Mesendoderm (in vitro differentiated cells): Measurements from ENCODE around the gene APOA4.
"Not testable (repeated sequence)": the region's sequence is repeated elsewhere in the genome, so short reads cannot be mapped to it uniquely, and the experiment has no call there.

Experiments used
- DNase-seq: peaks from one replicate; pipeline ENCODE4 v3.0.0; 2013
- H2AK5ac ChIP-seq: 2 replicates; pipeline ENCODE4 v1.6.1; 2013; ENCODE audit warnings: low read length, inconsistent platforms
- H2BK120ac ChIP-seq: 2 replicates; pipeline ENCODE4 v1.6.1; 2013; ENCODE audit warnings: low read depth, mild to moderate bottlenecking, low read length, moderate library complexity, mixed read lengths
- H2BK15ac ChIP-seq: replicated peaks from 2 replicates; pipeline ENCODE4 v1.6.1; 2013; ENCODE audit warnings: low read depth, mild to moderate bottlenecking, moderate library complexity
- H2BK5ac ChIP-seq: 2 replicates; pipeline ENCODE4 v1.6.1; 2013; ENCODE audit warnings: low read length, inconsistent platforms
- H3K18ac ChIP-seq: 2 replicates; pipeline ENCODE4 v1.6.1; 2013; ENCODE audit warnings: mild to moderate bottlenecking, low read length, mixed read lengths
- H3K23ac ChIP-seq: one replicate; pipeline ENCODE4 v1.6.1; 2013; ENCODE audit warnings: low read length
- H3K27ac ChIP-seq: 2 replicates; pipeline ENCODE4 v1.5.1; 2013; ENCODE audit warnings: low read depth, mild to moderate bottlenecking, inconsistent platforms, low read length, moderate library complexity
- H3K27me3 ChIP-seq: 2 replicates; pipeline ENCODE4 v1.6.1; 2013; ENCODE audit warnings: low read length, control low read depth, mild to moderate bottlenecking, inconsistent platforms; ENCODE audit not compliant: insufficient read depth, poor library complexity
- H3K36me3 ChIP-seq: 2 replicates; pipeline ENCODE4 v1.6.1; 2013; ENCODE audit warnings: low read length, inconsistent platforms; ENCODE audit not compliant: control insufficient read depth, insufficient read depth
- H3K4ac ChIP-seq: one replicate; pipeline ENCODE4 v1.6.1; 2013; ENCODE audit warnings: low read depth, mild to moderate bottlenecking, low read length, moderate library complexity
- H3K4me1 ChIP-seq: 2 replicates; pipeline ENCODE4 v1.6.1; 2013; ENCODE audit warnings: low read depth, low read length, inconsistent platforms; ENCODE audit not compliant: control insufficient read depth
- H3K4me2 ChIP-seq: 2 replicates; pipeline ENCODE4 v1.6.1; 2013; ENCODE audit warnings: low read length
- H3K4me3 ChIP-seq: 2 replicates; pipeline ENCODE4 v1.5.1; 2013; ENCODE audit warnings: mild to moderate bottlenecking, low read length
- H3K56ac ChIP-seq: one replicate; pipeline ENCODE4 v1.6.1; 2013; ENCODE audit warnings: low read length
- H3K79me1 ChIP-seq: 2 replicates; pipeline ENCODE4 v1.6.1; 2013; ENCODE audit warnings: low read length, inconsistent platforms
- H3K79me2 ChIP-seq: 2 replicates; pipeline ENCODE4 v1.6.1; 2013; ENCODE audit warnings: mild to moderate bottlenecking, low read length; ENCODE audit not compliant: control insufficient read depth, insufficient read depth
- H3K9ac ChIP-seq: 2 replicates; pipeline ENCODE4 v1.6.1; 2013; ENCODE audit warnings: low read length, inconsistent platforms
- H4K5ac ChIP-seq: one replicate; pipeline ENCODE4 v1.6.1; 2013; ENCODE audit warnings: low read length
- H4K8ac ChIP-seq: one replicate; pipeline ENCODE4 v1.6.1; 2013; ENCODE audit warnings: low read depth, mild to moderate bottlenecking, control low read depth, low read length, moderate library complexity
- WGBS: extraction: QIAGEN DNeasy Blood & Tissue Kit; methylation state at CpG from one replicate; pipeline ENCODE4 v1.1.7; 2013; ENCODE audit warnings: low lambda C conversion rate, missing lambda C conversion rate; ENCODE audit not compliant: insufficient coverage; ENCODE audit errors: extremely low coverage; 5-methylcytosine and 5-hydroxymethylcytosine counted together

Gene APOA4

GRCh38 chr11:116801662-116802061 is 21.4 kb downstream of the APOA4 start:
- not testable (repeated sequence) for H3K4ac ChIP-seq, H3K79me2 ChIP-seq, H2BK120ac ChIP-seq, H2BK15ac ChIP-seq, H4K5ac ChIP-seq, DNase-seq, H3K27me3 ChIP-seq, H3K56ac ChIP-seq, H3K18ac ChIP-seq, H2AK5ac ChIP-seq, H3K4me2 ChIP-seq, H3K36me3 ChIP-seq, H4K8ac ChIP-seq, H3K4me1 ChIP-seq, H3K23ac ChIP-seq, H2BK5ac ChIP-seq, H3K4me3 ChIP-seq, H3K9ac ChIP-seq, H3K27ac ChIP-seq, H3K79me1 ChIP-seq

GRCh38 chr11:116800610-116801009 is 22.5 kb downstream of the APOA4 start:
- no peaks in the 10 kb centered on the region for H3K4me1 ChIP-seq
- no peak overlapping the region for H3K27ac ChIP-seq
- H2BK120ac ChIP-seq = no peak overlapping the region
- H4K5ac ChIP-seq = no peak overlapping the region
- no peak overlapping the region for H2BK15ac ChIP-seq
- H2AK5ac ChIP-seq = no peak overlapping the region
- no peak overlapping the region for H2BK5ac ChIP-seq
- H3K4me3 ChIP-seq = no peak overlapping the region
- no peak for DNase-seq
- no peak overlapping the region for H3K18ac ChIP-seq
- no peaks in the 10 kb centered on the region for H3K27me3 ChIP-seq
- H3K79me1 ChIP-seq = no peaks in the 10 kb centered on the region
- no peaks in the 10 kb centered on the region for H3K36me3 ChIP-seq
- no peak overlapping the region for H4K8ac ChIP-seq
- H3K9ac ChIP-seq = no peak overlapping the region
- no CpG with 5 or more reads among the region's 2 CpGs for WGBS
- no peak overlapping the region for H3K4me2 ChIP-seq
- no peaks in the 10 kb centered on the region for H3K79me2 ChIP-seq
- no peak overlapping the region for H3K56ac ChIP-seq
- H3K23ac ChIP-seq = no peak overlapping the region
- H3K4ac ChIP-seq = no peak overlapping the region

DNA sequence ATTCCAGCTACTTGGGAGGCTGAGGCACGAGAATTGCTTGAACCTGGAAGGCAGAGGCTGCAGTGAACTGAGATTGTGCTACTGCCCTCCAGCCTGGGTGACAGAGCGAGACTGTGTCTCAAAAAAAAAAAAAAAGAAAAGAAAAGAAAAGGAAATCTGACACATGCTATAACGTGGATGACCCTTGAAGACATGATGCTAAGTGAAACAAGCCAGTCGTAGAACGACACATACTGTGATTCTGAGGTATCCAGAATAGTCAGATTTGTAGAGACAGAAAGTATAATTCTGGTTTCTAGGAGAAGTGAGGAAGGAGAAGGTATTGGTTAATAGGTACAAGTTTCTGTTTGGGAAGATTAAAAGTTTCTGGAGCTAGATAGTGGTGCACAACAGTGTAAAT is 24.7 kb downstream of the APOA4 start:
- Histone ChIP-seq H3K18ac (no peak overlapping the region), H3K23ac (no peak overlapping the region), H4K5ac (no peak overlapping the region), H3K27me3 (no peaks in the 10 kb centered on the region), H3K4ac (no peak overlapping the region), H3K79me1 (no peaks in the 10 kb centered on the region), H3K9ac (no peak overlapping the region), H2BK15ac (no peak overlapping the region), H2BK5ac (no peak overlapping the region), H2BK120ac (no peak overlapping the region), H2AK5ac (no peak overlapping the region), H3K4me2 (no peak overlapping the region), H3K27ac (no peak overlapping the region), H3K56ac (no peak overlapping the region), H3K36me3 (no peaks in the 10 kb centered on the region), H3K4me1 (no peaks in the 10 kb centered on the region), H4K8ac (no peak overlapping the region), H3K79me2 (no peaks in the 10 kb centered on the region), H3K4me3 (no peak overlapping the region)
- WGBS = no CpG with 5 or more reads among the region's 5 CpGs
- no peak for DNase-seq

- no peak for DNase-seq
- H4K5ac ChIP-seq = no peak overlapping the region
- no peak overlapping the region for H3K4me3 ChIP-seq
- H3K9ac ChIP-seq = no peak overlapping the region
- no peak overlapping the region for H2AK5ac ChIP-seq
- no peak overlapping the region for H3K56ac ChIP-seq
- no peak overlapping the region for H2BK15ac ChIP-seq
- no peak overlapping the region for H2BK5ac ChIP-seq
- no peaks in the 10 kb centered on the region for H3K4me1 ChIP-seq
- no peaks in the 10 kb centered on the region for H3K79me1 ChIP-seq
- H2BK120ac ChIP-seq = no peak overlapping the region
- no CpG with 5 or more reads among the region's 5 CpGs for WGBS
- H4K8ac ChIP-seq = no peak overlapping the region
- no peak overlapping the region for H3K18ac ChIP-seq
- no peak overlapping the region for H3K4ac ChIP-seq
- H3K27ac ChIP-seq = no peak overlapping the region
- no peak overlapping the region for H3K4me2 ChIP-seq
- no peaks in the 10 kb centered on the region for H3K79me2 ChIP-seq
- H3K27me3 ChIP-seq = no peaks in the 10 kb centered on the region
- no peak overlapping the region for H3K23ac ChIP-seq
- no peaks in the 10 kb centered on the region for H3K36me3 ChIP-seq
These were observed 25.3 kb downstream of the APOA4 start for GRCh38 chr11:116797816-116798215.

DNA sequence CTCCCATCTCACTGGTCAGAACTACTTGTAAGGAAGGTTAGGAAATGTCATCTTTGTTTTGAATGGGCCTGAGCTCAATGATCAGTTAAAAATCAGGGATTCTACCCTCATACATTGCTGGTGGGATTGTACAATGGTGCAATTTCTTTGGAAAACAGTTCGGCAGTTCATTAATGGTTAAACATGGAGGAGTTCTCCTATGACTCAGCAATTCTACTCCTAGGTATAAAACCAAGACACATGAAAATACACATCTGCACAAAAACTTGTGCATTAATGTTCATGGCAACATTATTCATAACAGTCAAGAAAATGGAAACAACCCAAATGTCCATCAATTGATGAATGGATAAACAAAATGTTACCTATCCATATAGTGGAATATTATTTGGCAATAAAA is 26.6 kb downstream of the APOA4 start:
- no peaks in the 10 kb centered on the region for H3K4me1 ChIP-seq
- H3K4me2 ChIP-seq = no peak overlapping the region
- no peak overlapping the region for H2BK5ac ChIP-seq
- no peak overlapping the region for H3K9ac ChIP-seq
- no peak overlapping the region for H2BK120ac ChIP-seq
- WGBS = no CpG with 5 or more reads among the region's 1 CpG
- no peak overlapping the region for H3K4ac ChIP-seq
- H3K79me2 ChIP-seq = no peaks in the 10 kb centered on the region
- no peak overlapping the region for H3K23ac ChIP-seq
- no peak overlapping the region for H3K56ac ChIP-seq
- no peak overlapping the region for H2BK15ac ChIP-seq
- H3K79me1 ChIP-seq = no peaks in the 10 kb centered on the region
- H3K27me3 ChIP-seq = no peaks in the 10 kb centered on the region
- H3K27ac ChIP-seq = no peak overlapping the region
- no peak for DNase-seq
- no peak overlapping the region for H4K8ac ChIP-seq
- H3K4me3 ChIP-seq = no peak overlapping the region
- no peak overlapping the region for H4K5ac ChIP-seq
- H2AK5ac ChIP-seq = no peak overlapping the region
- no peaks in the 10 kb centered on the region for H3K36me3 ChIP-seq
- H3K18ac ChIP-seq = no peak overlapping the region

DNA sequence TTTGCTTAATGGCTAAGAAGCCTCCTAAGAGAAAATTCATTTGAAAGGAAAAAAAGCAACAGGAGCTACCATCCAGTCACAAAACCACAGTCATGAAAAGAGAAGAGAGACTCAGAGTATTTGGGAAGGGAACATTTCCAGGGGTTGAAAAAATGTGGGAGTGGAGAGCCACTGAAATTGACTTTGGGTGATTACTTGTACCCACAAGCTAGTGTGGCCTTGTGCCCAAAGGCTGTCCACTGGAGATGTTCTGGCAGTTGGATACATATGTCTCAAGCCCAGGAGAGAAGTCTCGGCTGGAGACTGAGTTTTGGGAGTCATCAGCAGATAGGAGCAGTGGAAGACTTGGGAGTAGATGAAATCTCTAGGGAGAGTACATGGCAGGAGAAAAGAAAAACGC is 28.3 kb downstream of the APOA4 start:
- WGBS = no CpG with 5 or more reads among the region's 2 CpGs
- H3K4me2 ChIP-seq = no peak overlapping the region
- H4K8ac ChIP-seq = no peak overlapping the region
- no peaks in the 10 kb centered on the region for H3K27me3 ChIP-seq
- no peaks in the 10 kb centered on the region for H3K4me1 ChIP-seq
- no peak overlapping the region for H3K56ac ChIP-seq
- H3K27ac ChIP-seq = no peak overlapping the region
- H3K9ac ChIP-seq = no peak overlapping the region
- no peak for DNase-seq
- no peaks in the 10 kb centered on the region for H3K79me2 ChIP-seq
- H3K4ac ChIP-seq = no peak overlapping the region
- H3K36me3 ChIP-seq = no peaks in the 10 kb centered on the region
- H2AK5ac ChIP-seq = no peak overlapping the region
- H2BK15ac ChIP-seq = no peak overlapping the region
- no peak overlapping the region for H2BK5ac ChIP-seq
- H3K18ac ChIP-seq = no peak overlapping the region
- H3K23ac ChIP-seq = no peak overlapping the region
- H2BK120ac ChIP-seq = no peak overlapping the region
- H3K4me3 ChIP-seq = no peak overlapping the region
- no peak overlapping the region for H4K5ac ChIP-seq
- H3K79me1 ChIP-seq = no peaks in the 10 kb centered on the region
